WTC11 (cell line): ENCODE measurements around the gene IL17RD. TPM values are rescaled to one million over a fixed set of nuclear protein-coding genes. Genes with fewer than 3 reads are reported as not detected.

Source experiments
- ATAC-seq: fragments of 200-7000 bp; cut with Tn5 transposase; 2 replicates; pipeline ENCODE4 v1.10.0; 2021; ENCODE audit warnings: mild to moderate bottlenecking, moderate library complexity
- CTCF ChIA-PET: fragments of 300-600 bp; sonication (Branson Sonifier 250); formaldehyde crosslinking; loops from one replicate; lab custom pipeline; 2021; ENCODE audit warnings: antibody characterized with exemption; lab: Charles Lee
- POLR2A ChIA-PET: fragments of 350-600 bp; sonication (Branson Sonifier 250); formaldehyde crosslinking; loops from one replicate; lab custom pipeline; 2021; ENCODE audit warnings: antibody characterized with exemption; lab: Charles Lee
- DNase-seq: peaks from one replicate; pipeline ENCODE4 v3.0.0; 2021; ENCODE audit warnings: low spot score
- H3K27ac Mint-ChIP-seq: 2 replicates; pipeline ENCODE4 v1.8.0; 2021; ENCODE audit warnings: mixed read lengths
- H3K27me3 Mint-ChIP-seq: 2 replicates; pipeline ENCODE4 v1.8.0; 2021; ENCODE audit warnings: low read depth, mild to moderate bottlenecking, moderate library complexity, mixed read lengths
- H3K36me3 Mint-ChIP-seq: 2 replicates; pipeline ENCODE4 v1.8.0; 2021; ENCODE audit warnings: mixed read lengths
- H3K4me1 Mint-ChIP-seq: 2 replicates; pipeline ENCODE4 v1.8.0; 2022; ENCODE audit warnings: mixed read lengths
- H3K4me3 Mint-ChIP-seq: 2 replicates; pipeline ENCODE4 v1.8.0; 2021; ENCODE audit warnings: mild to moderate bottlenecking, moderate library complexity, mixed read lengths
- H3K9me3 Mint-ChIP-seq: 2 replicates; pipeline ENCODE4 v1.8.0; 2021; ENCODE audit warnings: mixed read lengths
- CBFB ChIP-seq: sonication (generic); formaldehyde crosslinking; IDR thresholded peaks from 2 replicates; pipeline ENCODE4 v1.8.1; 2022; ENCODE audit warnings: mild to moderate bottlenecking, low read depth, missing genetic modification reagents
- CREM ChIP-seq: sonication (generic); formaldehyde crosslinking; IDR thresholded peaks from 2 replicates; pipeline ENCODE4 v1.8.1; 2022; ENCODE audit warnings: mild to moderate bottlenecking, missing genetic modification reagents, moderate library complexity
- FOXK1 ChIP-seq: sonication (generic); formaldehyde crosslinking; IDR thresholded peaks from 2 replicates; pipeline ENCODE4 v1.8.0; 2022; ENCODE audit warnings: mild to moderate bottlenecking, moderate library complexity, missing genetic modification reagents
- GABPB1 ChIP-seq: sonication (generic); formaldehyde crosslinking; IDR thresholded peaks from 2 replicates; pipeline ENCODE4 v1.8.1; 2023; ENCODE audit warnings: mild to moderate bottlenecking, missing genetic modification reagents
- GRHL2 ChIP-seq: fragments of 250-450 bp; sonication (Bioruptor Pico); IDR thresholded peaks from 2 replicates; pipeline ENCODE4 v1.8.0; 2022; ENCODE audit warnings: mild to moderate bottlenecking, moderate library complexity; ENCODE audit not compliant: insufficient replicate concordance, severe bottlenecking
- JAZF1 ChIP-seq: fragments of 250-450 bp; sonication (Bioruptor Pico); IDR thresholded peaks from 2 replicates; pipeline ENCODE4 v1.9.0; 2021; ENCODE audit warnings: moderate library complexity, mild to moderate bottlenecking, inconsistent platforms
- RELA ChIP-seq: sonication (generic); formaldehyde crosslinking; IDR thresholded peaks from 2 replicates; pipeline ENCODE4 v1.8.1; 2022; ENCODE audit warnings: missing genetic modification reagents, mild to moderate bottlenecking, borderline replicate concordance
- SOX15 ChIP-seq: fragments of 250-450 bp; sonication (Bioruptor Pico); IDR thresholded peaks from 2 replicates; pipeline ENCODE4 v1.9.0; 2021; ENCODE audit warnings: mild to moderate bottlenecking
- SP1 ChIP-seq: sonication (generic); formaldehyde crosslinking; conservative IDR thresholded peaks from 2 replicates; pipeline ENCODE4 v1.8.1; 2022; ENCODE audit warnings: missing genetic modification reagents
- TEAD1 ChIP-seq: sonication (generic); formaldehyde crosslinking; IDR thresholded peaks from 2 replicates; pipeline ENCODE4 v1.8.0; 2022; ENCODE audit warnings: mild to moderate bottlenecking, missing genetic modification reagents
- ZNF232 ChIP-seq: sonication (generic); formaldehyde crosslinking; IDR thresholded peaks from 2 replicates; pipeline ENCODE4 v1.8.0; 2022; ENCODE audit warnings: mild to moderate bottlenecking, missing genetic modification reagents
- ZNF423 ChIP-seq: fragments of 250-450 bp; sonication (Bioruptor Pico); IDR thresholded peaks from 2 replicates; pipeline ENCODE4 v2.1.2; 2022; ENCODE audit warnings: mild to moderate bottlenecking, moderate library complexity
- total RNA-seq: library from RNA; stranded (reverse); gene quantifications from 3 replicates; pipeline ENCODE4 v1.2.3, GENCODE V29; 2021
- TF ChIP-seq, protein P1 (sequence below): fragments of 250-450 bp; sonication (Bioruptor Pico); IDR thresholded peaks from 2 replicates; pipeline ENCODE4 v1.9.0; 2021; ENCODE audit warnings: mild to moderate bottlenecking, borderline replicate concordance
- TF ChIP-seq, protein P2 (sequence below): fragments of 250-450 bp; sonication (Bioruptor Pico); IDR thresholded peaks from 2 replicates; pipeline ENCODE4 v1.8.0; 2021; ENCODE audit warnings: mild to moderate bottlenecking
- TF ChIP-seq, protein P3 (sequence below): sonication (generic); formaldehyde crosslinking; IDR thresholded peaks from 2 replicates; pipeline ENCODE4 v1.8.1; 2023; ENCODE audit warnings: mild to moderate bottlenecking, missing genetic modification reagents, moderate library complexity
- TF ChIP-seq, protein P4 (sequence below): sonication (generic); formaldehyde crosslinking; IDR thresholded peaks from 2 replicates; pipeline ENCODE4 v1.8.0; 2022; ENCODE audit warnings: mild to moderate bottlenecking, missing genetic modification reagents
- TF ChIP-seq, protein P5 (sequence below): sonication (generic); formaldehyde crosslinking; IDR thresholded peaks from 2 replicates; pipeline ENCODE4 v1.8.0; 2022; ENCODE audit warnings: mild to moderate bottlenecking, missing genetic modification reagents
- TF ChIP-seq, protein P6 (sequence below): fragments of 250-450 bp; sonication (Bioruptor Pico); IDR thresholded peaks from 2 replicates; pipeline ENCODE4 v1.9.0; 2021; ENCODE audit warnings: mild to moderate bottlenecking
- TF ChIP-seq, protein P7 (sequence below): fragments of 250-450 bp; sonication (Bioruptor Pico); IDR thresholded peaks from 2 replicates; pipeline ENCODE4 v1.9.0; 2021; ENCODE audit warnings: mild to moderate bottlenecking

IL17RD gene
- total RNA-seq, 1 experiment from 2014 or later = 72.9 TPM

DNA sequence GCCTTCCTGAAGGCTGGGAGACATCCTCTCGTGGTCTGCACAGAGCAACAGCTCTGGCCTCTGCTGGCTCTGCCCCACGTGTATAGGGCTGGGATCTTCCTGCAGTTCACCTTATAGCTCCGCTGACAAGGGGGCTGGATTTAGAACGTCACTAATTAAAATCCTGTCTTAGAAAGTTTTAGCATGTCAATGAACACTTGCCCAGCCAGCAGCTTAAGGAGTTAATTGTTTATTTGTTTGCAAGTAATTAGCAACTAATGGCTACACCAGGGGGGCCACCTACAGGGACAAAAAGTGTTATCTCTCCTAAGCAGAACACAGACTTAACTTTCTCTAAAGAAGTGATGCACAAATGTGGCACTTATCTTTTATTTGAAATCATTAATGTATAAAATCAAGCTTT is 34.7 kb upstream of the IL17RD start, which contains the start of gene HESX1:
HESX1 (minus strand) TSS at position 84 of the 403 bp plus-strand sequence; CDS start at position 24, 60 bp downstream.
- Mint-ChIP-seq H3K27me3 (peaks cover 25% of the 10 kb centered on the region), H3K27ac (peak within 1 kb of the TSS; percentile 95), H3K36me3 (no peaks in the 10 kb centered on the region), H3K4me1 (peaks cover 44% of the 10 kb centered on the region), H3K4me3 (peak within 1 kb of the TSS; percentile 53), H3K9me3 (no peaks in the 10 kb centered on the region)
- TF ChIP-seq, protein P1, sequence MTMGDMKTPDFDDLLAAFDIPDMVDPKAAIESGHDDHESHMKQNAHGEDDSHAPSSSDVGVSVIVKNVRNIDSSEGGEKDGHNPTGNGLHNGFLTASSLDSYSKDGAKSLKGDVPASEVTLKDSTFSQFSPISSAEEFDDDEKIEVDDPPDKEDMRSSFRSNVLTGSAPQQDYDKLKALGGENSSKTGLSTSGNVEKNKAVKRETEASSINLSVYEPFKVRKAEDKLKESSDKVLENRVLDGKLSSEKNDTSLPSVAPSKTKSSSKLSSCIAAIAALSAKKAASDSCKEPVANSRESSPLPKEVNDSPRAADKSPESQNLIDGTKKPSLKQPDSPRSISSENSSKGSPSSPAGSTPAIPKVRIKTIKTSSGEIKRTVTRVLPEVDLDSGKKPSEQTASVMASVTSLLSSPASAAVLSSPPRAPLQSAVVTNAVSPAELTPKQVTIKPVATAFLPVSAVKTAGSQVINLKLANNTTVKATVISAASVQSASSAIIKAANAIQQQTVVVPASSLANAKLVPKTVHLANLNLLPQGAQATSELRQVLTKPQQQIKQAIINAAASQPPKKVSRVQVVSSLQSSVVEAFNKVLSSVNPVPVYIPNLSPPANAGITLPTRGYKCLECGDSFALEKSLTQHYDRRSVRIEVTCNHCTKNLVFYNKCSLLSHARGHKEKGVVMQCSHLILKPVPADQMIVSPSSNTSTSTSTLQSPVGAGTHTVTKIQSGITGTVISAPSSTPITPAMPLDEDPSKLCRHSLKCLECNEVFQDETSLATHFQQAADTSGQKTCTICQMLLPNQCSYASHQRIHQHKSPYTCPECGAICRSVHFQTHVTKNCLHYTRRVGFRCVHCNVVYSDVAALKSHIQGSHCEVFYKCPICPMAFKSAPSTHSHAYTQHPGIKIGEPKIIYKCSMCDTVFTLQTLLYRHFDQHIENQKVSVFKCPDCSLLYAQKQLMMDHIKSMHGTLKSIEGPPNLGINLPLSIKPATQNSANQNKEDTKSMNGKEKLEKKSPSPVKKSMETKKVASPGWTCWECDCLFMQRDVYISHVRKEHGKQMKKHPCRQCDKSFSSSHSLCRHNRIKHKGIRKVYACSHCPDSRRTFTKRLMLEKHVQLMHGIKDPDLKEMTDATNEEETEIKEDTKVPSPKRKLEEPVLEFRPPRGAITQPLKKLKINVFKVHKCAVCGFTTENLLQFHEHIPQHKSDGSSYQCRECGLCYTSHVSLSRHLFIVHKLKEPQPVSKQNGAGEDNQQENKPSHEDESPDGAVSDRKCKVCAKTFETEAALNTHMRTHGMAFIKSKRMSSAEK (CRISPR knock-in tag) = no peak
- TF ChIP-seq JAZF1 (CRISPR knock-in tag) (no peak), GABPB1 (CRISPR knock-in tag) (no peak), RELA (no peak), CBFB (CRISPR knock-in tag) (no peak), SOX15 (no peak), SP1 (0 out of 2 replicates have a peak, but pooled peaks have one; percentile 51), GRHL2 (CRISPR knock-in tag) (no peak), ZNF232 (no peak), TEAD1 (CRISPR knock-in tag) (peak; percentile 73), CREM (CRISPR knock-in tag) (0 out of 2 replicates have a peak, but pooled peaks have one; percentile 34), FOXK1 (CRISPR knock-in tag) (0 out of 2 replicates have a peak, but pooled peaks have one; percentile 21), ZNF423 (peak; percentile 39; the same call in 1 of the 2 replicates)
- TF ChIP-seq, protein P2, sequence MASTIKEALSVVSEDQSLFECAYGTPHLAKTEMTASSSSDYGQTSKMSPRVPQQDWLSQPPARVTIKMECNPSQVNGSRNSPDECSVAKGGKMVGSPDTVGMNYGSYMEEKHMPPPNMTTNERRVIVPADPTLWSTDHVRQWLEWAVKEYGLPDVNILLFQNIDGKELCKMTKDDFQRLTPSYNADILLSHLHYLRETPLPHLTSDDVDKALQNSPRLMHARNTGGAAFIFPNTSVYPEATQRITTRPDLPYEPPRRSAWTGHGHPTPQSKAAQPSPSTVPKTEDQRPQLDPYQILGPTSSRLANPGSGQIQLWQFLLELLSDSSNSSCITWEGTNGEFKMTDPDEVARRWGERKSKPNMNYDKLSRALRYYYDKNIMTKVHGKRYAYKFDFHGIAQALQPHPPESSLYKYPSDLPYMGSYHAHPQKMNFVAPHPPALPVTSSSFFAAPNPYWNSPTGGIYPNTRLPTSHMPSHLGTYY (CRISPR knock-in tag) = no peak
- TF ChIP-seq, protein P3, sequence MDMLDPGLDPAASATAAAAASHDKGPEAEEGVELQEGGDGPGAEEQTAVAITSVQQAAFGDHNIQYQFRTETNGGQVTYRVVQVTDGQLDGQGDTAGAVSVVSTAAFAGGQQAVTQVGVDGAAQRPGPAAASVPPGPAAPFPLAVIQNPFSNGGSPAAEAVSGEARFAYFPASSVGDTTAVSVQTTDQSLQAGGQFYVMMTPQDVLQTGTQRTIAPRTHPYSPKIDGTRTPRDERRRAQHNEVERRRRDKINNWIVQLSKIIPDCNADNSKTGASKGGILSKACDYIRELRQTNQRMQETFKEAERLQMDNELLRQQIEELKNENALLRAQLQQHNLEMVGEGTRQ (CRISPR knock-in tag) = peak; percentile 57; the same call in 1 of the 2 replicates
- TF ChIP-seq, protein P4, sequence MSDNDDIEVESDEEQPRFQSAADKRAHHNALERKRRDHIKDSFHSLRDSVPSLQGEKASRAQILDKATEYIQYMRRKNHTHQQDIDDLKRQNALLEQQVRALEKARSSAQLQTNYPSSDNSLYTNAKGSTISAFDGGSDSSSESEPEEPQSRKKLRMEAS (CRISPR knock-in tag) = peak; percentile 66; the same call in 1 of the 2 replicates
- TF ChIP-seq, protein P5, sequence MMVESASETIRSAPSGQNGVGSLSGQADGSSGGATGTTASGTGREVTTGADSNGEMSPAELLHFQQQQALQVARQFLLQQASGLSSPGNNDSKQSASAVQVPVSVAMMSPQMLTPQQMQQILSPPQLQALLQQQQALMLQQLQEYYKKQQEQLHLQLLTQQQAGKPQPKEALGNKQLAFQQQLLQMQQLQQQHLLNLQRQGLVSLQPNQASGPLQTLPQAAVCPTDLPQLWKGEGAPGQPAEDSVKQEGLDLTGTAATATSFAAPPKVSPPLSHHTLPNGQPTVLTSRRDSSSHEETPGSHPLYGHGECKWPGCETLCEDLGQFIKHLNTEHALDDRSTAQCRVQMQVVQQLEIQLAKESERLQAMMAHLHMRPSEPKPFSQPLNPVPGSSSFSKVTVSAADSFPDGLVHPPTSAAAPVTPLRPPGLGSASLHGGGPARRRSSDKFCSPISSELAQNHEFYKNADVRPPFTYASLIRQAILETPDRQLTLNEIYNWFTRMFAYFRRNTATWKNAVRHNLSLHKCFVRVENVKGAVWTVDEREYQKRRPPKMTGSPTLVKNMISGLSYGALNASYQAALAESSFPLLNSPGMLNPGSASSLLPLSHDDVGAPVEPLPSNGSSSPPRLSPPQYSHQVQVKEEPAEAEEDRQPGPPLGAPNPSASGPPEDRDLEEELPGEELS = peak; percentile 83; the same call in 1 of the 2 replicates
- TF ChIP-seq, protein P6, sequence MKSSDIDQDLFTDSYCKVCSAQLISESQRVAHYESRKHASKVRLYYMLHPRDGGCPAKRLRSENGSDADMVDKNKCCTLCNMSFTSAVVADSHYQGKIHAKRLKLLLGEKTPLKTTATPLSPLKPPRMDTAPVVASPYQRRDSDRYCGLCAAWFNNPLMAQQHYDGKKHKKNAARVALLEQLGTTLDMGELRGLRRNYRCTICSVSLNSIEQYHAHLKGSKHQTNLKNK = 0 out of 2 replicates have a peak, but pooled peaks have one; percentile 40
- TF ChIP-seq, protein P7, sequence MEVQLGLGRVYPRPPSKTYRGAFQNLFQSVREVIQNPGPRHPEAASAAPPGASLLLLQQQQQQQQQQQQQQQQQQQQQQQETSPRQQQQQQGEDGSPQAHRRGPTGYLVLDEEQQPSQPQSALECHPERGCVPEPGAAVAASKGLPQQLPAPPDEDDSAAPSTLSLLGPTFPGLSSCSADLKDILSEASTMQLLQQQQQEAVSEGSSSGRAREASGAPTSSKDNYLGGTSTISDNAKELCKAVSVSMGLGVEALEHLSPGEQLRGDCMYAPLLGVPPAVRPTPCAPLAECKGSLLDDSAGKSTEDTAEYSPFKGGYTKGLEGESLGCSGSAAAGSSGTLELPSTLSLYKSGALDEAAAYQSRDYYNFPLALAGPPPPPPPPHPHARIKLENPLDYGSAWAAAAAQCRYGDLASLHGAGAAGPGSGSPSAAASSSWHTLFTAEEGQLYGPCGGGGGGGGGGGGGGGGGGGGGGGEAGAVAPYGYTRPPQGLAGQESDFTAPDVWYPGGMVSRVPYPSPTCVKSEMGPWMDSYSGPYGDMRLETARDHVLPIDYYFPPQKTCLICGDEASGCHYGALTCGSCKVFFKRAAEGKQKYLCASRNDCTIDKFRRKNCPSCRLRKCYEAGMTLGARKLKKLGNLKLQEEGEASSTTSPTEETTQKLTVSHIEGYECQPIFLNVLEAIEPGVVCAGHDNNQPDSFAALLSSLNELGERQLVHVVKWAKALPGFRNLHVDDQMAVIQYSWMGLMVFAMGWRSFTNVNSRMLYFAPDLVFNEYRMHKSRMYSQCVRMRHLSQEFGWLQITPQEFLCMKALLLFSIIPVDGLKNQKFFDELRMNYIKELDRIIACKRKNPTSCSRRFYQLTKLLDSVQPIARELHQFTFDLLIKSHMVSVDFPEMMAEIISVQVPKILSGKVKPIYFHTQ (CRISPR knock-in tag) = no peak
- POLR2A ChIA-PET = interaction anchor here (1.3 to 1.6 kb wide), 2 partner anchors 28 to 34 kb away, joined by 4 to 8 read pairs; partner anchors contain the start of gene APPL1
- peak; percentile 99 for ATAC-seq
- CTCF ChIA-PET = interaction anchor here (0.9 to 2.2 kb wide), 8 partner anchors 14 to 74 kb away, joined by 3 to 13 read pairs (median 4); partner anchors contain the start of gene APPL1
- DNase-seq = peak; percentile 64
